ENCODE results near the gene NMB.
"Not testable (repeated sequence)": the region's sequence is repeated elsewhere in the genome, so short reads cannot be mapped to it uniquely, and the experiment has no call there.

GRCh38 chr15:84642640-84643039, 15.4 kb downstream of the NMB start:
- not testable (repeated sequence) for TF ChIP-seq CTCF (conservative IDR thresholded peaks at IDR 0.05 in 1 of 2, IDR thresholded peaks at IDR 0.05 in 1 of 2; ENCODE audit: low read depth in 1 of 2, low read length in 2 of 2); EZH2 (IDR thresholded peaks at IDR 0.05; ENCODE audit: low read length, missing control alignments)

All from fibroblast of lung (primary cell).